HG02610 (cell line): ENCODE results near the gene PLD5.
A peak's percentile ranks its signal among the peaks of the same experiment; 100 is the strongest.
"Not testable (repeated sequence)": the region's sequence is repeated elsewhere in the genome, so short reads cannot be mapped to it uniquely, and the experiment has no call there.

Source experiments
- ATAC-seq: cut with Tn5 transposase; IDR thresholded peaks from one replicate; pipeline ENCODE4 v1.9.1; 2021; ENCODE audit warnings: mild to moderate bottlenecking, moderate library complexity; ENCODE audit not compliant: unreplicated experiment

PLD5 gene

DNA sequence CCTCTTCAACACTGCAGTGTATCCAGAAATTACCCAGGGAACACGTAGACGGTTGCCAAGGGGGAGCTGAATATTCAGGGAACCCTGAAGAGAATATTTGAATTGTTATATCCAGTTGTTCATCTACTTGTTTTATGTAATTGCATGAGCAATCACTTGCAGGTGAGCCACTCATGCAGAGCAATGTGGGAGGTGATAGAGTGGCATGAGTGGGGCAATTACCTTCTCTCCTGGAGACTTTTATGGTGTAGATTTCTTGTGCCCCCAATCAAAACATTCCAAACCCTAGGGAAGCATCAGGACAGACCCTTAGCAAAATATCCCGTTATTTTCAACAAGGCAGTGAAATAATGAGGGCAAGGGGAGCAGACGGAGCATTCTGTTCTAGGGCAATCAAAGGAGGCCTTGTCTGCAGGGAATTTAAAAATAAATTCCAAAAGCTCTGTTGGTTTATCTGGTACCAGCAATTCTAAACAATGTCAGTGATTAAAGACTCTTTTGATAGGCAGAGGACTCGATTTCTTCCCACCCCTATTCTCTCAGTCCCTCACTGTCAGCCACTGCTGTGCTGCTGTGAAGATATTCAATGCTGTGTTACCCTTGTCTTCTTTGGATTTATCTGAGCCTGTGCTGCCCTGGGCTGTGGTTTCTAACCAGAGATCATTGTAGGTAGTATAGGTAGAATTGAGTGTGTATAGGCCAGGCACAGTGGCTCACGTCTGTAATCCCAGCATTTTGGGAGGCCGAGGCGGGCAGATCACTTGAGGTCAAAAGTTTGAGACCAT, 345.4 kb downstream of the PLD5 start:
- ATAC-seq: no peak

DNA sequence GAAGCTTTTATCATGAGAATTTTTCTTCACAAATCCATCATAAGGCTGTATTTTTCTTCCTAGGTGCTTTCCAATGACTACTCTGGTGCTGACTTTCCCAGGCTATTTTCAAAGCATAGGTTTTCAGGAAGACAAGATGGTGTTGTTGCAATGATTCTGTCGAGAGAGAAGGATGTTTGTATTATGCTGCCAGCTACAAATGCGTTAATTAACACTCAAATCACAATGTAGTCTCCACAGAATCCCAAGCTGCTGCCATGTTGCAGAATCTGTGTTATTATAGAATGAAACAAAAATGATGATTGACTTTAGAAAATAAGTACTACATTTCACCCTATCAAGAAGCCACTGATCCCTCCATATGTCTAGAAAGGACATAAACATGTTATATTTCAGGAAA, 346.1 kb downstream of the PLD5 start:
- ATAC-seq: no peak

DNA sequence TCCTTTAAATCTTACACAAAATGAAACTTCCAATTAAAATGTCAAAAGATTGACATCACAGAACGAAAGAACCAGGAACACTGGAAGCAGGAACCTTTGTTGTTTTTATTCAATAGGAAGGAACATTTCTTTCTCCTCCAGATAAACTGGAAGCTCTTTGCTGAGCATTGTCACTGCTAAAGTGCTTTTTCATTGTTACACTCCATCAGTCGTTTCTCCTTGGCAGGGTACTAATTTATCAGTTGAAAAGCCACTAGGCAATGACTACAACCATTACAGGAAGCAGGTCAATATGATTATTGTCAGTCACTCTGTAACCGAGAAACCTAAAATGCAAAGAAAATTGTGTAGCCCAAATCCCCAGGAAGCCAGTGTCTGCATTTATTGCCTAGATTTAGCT, 362.4 kb downstream of the PLD5 start:
- ATAC-seq: no peak

GRCh38 chr1:242147096-242147976, 377.2 kb downstream of the PLD5 start:
- peak; percentile 57 for ATAC-seq

DNA sequence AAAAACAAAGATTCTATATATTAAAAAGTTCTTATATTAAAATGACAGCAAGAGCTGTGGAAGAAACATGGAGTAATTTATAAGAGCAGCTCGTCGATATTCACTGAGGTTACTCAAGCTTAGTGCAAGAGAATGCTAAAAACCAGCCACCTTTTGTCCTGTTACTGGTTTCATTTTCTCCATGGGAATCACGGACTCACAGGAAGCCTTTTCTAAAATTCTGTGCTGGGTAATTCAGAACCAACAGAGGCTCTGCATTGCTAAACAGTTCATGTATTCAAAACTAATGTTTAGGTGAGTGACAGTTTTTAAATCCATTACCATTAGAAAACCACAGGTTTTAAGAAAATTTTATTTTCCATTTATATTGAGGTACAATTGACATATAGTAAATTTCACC, 377.8 kb downstream of the PLD5 start:
- peak; percentile 17 for ATAC-seq

DNA sequence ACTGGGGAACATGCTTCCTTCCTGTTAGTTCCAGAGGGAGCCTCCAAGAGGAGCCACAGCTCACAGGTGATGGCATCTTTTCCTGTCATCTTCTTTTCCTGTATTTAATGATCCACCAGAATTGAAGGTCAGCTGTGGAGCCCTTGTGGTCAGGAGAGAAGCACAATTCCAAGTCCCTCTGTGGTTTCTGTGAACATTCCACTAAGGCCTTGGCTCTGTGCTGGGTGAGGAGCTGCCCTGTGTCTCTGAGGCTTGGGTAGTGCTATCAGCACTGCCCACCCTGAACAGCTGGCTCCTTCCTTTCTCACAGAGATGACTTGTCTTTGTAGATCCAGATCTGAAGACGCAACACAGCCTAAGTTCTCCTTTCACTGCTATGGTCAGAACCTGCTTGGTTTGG, 383.7 kb downstream of the PLD5 start:
- ATAC-seq: no peak

- ATAC-seq: no peak
Observed at GRCh38 chr1:242139986-242140385, 384.5 kb downstream of the PLD5 start.

DNA sequence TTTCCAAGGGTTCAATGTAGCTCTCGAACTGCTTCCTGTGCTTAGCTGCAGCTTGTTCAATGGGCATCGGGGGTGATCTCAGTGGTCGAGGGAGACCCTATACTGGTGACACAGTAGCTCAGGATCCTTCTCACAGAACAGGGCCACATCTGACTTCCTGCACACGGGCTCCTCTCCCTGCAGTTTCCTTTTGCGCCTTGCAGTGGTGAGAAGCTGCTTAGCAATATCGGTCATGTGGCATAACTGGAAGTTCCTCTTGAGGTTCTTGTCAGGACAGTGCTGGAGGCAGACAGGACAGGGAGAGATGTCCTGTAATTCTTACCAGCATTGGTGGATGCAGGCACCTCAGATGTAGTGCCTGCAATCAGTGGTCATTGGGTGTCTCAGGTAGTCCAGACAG, 385.1 kb downstream of the PLD5 start:
- peak; percentile 57 for ATAC-seq

- ATAC-seq: no peak
Observed at GRCh38 chr1:242133796-242134195, 390.7 kb downstream of the PLD5 start.

GRCh38 chr1:242133351-242133750, 391.1 kb downstream of the PLD5 start:
- ATAC-seq: no peak

GRCh38 chr1:242132121-242132817, 392.2 kb downstream of the PLD5 start:
- no peak for ATAC-seq

GRCh38 chr1:242128951-242129502, 395.5 kb downstream of the PLD5 start:
- peak; percentile 43 for ATAC-seq

- no peak for ATAC-seq
Observed at GRCh38 chr1:242120432-242120831, 404.1 kb downstream of the PLD5 start.

- no peak for ATAC-seq
Observed at GRCh38 chr1:242100921-242101320, 423.6 kb downstream of the PLD5 start.

DNA sequence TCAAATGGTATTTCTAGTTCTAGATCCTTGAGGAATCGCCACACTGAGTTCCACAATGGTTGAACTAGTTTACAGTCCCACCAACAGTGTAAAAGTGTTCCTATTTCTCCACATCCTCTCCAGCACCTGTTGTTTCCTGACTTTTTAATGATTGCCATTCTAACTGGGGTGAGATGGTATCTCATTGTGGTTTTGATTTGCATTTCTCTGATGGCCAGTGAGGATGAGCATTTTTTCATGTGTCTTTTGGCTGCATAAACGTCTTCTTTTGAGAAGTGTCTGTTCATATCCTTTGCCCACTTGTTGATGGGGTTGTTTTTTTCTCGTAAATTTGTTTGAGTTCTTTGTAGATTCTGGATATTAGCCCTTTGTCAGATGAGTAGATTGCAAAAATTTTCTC, 427.2 kb downstream of the PLD5 start:
- not testable (repeated sequence) for ATAC-seq

DNA sequence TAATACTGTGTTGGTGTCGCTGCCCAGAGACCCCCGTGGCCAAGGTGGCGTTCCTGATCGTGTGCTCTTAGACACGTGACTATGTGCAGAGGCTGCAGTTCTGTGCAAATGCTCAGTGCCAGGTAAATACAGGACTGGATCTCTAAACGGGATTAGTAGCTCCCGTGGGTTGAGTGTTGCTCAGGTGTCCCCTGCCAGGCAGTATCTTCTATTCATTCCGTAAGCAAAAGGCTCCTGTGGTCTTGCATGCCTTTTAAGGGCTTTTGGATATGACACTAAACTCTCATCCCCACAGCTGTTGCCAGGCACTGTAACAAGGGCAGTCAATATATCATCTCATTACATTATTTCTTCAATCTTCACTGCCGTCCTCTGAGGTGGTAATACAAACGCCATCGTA, 431.4 kb downstream of the PLD5 start:
- no peak for ATAC-seq

- ATAC-seq: no peak
Observed at GRCh38 chr1:242089911-242090310, 434.6 kb downstream of the PLD5 start.

DNA sequence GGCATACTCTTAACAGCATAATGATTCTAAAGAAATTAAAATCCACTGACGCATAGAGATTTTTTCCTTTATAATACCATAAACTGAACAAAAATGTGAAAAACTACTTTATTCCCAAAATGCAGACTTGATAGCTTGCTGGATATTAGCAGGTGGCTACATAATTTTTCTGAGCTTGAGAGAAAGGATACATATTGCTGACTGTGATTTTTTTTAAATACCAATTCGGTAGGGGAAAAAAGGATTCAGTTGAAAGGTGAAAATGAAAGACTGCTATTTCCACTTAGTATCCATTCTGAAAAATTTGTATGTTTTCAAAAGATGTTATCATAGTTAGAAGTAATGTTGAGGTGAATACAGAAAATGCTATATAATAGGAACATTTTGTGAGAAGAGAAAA, 435.6 kb downstream of the PLD5 start:
- ATAC-seq: no peak

DNA sequence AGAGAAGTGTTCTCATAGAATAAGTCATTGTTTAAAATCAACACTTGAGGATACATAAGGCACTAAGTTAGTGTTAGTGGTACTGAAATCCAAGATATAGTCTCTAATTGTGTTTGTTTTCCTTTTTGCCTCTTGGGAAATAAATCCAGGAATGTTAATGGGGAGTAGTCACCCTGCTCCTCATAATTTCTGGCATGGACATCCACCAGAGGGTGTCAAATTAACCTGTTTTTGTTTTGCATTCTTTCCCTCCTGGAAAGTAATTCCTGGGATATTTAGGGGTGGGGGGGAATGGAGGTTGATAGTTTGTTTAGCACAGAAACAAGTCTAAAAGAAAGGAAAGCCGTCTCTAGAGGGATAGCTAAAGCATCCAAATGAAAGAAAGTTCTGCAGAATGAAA, 437.8 kb downstream of the PLD5 start:
- ATAC-seq: no peak

DNA sequence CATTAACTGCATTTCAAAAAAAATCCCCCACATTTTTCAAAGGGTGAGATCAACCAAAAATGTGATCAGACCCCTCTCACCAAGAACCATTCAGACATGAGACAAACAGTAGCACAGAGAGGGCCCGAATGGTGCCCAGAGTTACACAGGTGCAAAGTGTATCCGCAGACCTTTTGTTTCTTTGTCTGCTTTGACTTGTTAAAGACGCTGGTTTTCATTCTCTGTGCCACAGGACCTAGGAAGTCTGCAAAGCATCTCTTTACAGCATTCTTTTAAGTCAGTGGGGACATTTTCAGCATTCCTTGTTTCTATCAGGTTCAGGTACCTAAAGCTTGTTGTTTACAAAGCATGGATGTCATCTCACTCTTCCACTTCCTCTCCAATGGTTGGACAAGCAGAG, 438.4 kb downstream of the PLD5 start:
- ATAC-seq: no peak

DNA sequence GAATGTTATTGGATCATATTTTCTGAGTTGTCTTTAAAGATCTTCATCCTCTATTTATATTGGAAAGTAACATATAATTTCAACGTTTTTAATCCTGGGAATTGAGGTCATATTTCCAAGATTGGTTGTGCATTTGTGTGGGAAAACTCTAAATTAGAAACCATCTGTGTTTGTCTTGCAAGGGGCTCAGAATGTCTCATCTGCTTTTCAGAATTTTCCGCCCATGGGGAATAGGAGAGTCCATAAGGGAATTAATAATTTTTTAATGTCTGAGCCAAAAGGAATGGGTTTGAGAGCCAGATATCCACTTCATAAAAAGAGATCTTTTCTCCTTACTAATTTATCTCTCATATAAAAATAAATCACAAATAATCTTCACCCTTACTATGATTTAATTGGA, 440.8 kb downstream of the PLD5 start:
- ATAC-seq: no peak
